ENCODE data around the gene RHO.

The RHO gene

DNA sequence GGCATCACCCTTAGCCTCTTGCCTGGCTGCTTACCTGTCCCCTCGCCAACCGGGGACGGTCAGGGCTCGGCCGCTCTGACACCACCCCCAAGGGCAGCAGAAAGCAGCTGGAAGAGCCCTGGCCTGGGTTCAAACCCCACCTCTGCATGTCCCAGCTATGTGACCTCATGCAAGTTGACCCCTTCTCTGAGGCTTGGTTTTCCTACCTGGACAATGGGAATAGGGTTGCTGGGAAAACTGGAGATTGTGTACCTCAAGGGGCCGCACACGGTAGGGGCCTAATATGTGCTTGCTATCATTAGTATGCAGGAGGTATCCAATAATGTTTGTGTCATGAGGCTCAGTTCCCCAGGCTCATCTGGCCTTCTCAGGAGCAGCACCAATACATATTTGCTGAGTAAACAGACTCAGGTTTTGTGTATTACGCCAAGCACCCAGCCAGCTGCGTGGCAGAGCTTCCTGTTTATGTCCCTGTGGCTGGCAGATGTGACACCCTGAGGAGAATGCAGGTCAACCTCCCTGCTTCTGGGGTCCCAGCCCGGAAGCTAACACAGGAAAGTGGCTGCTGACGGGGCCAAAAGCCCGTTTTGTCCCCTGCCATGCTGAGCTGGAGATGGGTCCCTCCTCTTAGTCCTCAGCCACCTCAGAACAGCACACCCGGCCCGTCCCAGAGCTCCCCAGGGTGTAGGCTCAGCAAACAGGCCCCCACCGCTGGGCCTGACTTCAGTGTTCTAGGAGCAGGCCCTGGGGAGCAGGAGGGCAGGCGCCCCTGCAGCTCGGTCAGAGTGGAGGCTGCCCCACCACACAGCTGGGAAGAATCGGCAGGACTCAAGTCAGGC is 48.3 kb downstream of the RHO start:
- H3K4me3 ChIP-seq (ENCODE audit: low read depth, low read length), result no peak overlapping the region

GRCh38 chr3:129577366-129577765 is 48.9 kb downstream of the RHO start:
- no peak overlapping the region for H3K4me3 ChIP-seq (ENCODE audit: low read depth, low read length)

DNA sequence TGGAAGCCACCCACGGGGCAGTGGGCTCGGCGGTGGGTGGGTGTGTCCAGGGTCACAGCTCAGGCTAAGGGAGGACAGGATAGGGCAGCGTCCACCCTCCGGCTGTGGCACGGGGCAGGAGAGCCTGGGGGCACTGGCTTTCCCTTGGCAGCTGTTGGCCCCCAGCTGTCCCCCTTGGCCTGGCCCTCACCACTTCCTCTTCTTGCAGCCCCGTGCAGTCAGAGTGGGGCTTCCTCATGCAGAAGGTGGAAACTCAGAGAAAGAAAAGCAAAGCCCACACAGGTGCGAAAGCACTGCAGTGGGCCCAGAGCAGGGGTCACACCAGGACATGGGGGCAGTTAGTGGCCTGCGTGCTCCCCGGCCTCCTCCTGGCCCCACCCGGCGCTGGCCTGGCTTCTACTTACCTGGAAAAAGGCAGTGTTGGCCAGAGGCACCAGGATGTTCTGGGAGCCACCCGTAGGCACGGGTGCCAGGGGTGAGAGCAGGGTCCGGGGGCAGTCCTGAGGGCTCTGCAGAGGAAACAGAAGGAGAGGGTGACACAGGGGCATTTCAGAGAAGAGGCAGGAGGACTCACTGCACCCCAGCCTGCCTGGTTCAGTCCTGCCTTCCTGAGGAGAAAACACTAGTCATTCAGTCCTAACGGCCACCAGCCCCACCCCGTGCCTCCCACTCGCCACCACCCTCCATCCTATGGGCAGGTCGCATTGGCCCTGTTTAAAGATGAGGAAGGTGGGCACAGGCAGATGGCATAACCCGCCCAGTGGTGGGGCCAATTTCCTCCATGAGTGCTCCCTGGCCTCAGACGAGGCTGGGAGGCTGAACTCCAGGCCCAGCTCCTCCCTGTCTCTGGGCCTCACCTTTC is 49.7 kb downstream of the RHO start:
- H3K4me3 ChIP-seq (ENCODE audit: low read depth, low read length), result no peak overlapping the region

DNA sequence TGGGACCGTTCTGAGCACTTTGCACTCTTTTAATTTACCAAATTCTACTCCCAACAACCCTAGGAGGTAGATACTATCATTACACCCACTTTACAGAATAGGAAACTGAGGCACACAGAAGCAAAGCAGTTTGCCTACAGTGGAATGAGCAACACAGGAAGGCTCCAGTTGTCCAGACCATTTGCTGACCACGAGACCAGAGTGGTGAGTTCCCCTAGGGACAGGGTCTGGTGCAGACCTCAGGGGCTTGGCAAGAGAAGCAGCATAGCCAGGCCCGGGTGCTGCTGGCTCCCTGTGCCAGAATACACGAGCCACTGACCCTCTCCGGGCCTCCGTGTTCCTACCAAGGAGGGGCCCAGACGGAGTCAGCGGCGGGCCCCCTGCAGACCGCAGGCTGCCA is 51.6 kb downstream of the RHO start:
- no peak overlapping the region for H3K4me3 ChIP-seq (ENCODE audit: low read depth, low read length)

DNA sequence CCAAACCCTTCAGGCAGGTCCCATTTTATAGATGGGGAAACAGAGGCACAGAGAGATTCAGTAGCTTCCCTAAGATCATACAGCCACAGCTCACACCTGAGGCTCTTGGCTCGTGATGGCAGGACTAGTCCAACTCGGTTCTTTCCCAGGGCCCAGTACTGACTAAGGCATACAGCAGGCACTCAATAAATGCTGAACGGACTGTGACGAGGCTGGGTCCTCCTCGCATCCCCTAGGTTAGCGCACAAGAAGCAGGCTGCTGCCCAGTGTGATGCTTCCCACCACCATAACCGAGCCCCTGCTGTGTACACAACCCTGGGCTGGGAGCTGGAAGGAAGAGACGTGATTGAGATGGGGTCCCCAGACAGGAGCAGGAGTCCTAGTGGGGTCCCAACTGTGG is 53.2 kb downstream of the RHO start:
- no peak overlapping the region for H3K4me3 ChIP-seq (ENCODE audit: low read depth, low read length)

DNA sequence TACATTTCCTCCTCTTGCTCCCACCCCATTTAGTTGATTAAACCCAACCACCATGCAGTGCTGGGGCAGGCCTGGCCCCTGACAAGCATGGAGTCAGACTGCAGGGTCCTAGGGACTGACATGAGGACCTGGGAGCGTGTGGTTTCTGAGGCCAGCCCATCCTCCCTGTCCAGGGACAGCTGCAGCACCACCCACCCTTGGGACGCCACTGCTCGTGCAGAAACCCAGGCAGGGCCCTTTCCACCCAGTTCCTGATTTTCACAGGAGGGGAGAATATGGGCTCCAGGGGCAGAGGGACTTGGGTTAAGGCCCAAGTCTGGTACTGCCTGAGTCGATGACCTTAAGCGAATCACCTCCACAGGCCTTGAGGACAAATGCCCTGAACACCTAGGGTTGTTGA is 54.4 kb downstream of the RHO start:
- H3K4me3 ChIP-seq (ENCODE audit: low read depth, low read length), result no peak overlapping the region

DNA sequence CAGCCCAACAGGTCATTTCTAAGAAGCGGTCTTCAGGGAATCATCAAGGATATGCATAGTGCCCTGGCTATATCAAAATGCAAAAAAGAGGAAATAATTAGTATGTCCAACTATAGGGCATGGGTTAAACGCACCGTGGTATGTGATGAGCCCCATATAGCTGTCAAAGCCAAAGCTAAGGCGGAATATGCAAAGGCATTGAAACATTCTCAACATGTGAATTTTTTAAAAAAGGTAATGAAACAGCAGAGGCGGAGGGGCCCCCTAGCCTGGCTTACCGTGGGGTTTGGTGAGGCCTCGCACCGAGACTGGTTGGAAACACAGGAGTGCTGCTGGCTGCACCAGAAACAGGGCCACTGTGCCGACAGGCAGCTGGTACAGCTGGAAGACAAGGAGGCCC is 54.9 kb downstream of the RHO start:
- H3K4me3 ChIP-seq (ENCODE audit: low read depth, low read length), result no peak overlapping the region

DNA sequence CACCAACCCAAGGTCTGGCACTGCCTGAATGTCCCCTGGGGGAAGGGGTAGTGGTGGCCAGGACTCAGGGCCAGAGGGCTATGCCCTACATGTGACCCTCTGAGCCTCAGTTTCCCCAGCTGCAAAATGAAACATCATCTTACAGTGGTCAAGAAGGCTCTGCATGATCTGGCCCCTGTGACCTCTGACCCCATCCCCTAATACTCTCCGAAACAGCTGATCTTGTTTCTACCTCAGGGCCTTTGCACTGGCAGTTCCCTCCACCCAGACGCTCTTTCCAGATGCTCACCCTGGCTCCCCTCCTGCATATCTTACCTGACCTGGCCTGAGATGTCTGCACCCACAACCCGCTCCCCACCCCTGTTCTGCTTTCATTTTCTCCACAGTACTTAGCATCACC is 56.2 kb downstream of the RHO start:
- no peak overlapping the region for H3K4me3 ChIP-seq (ENCODE audit: low read depth, low read length)

All from iPS-11a (cell line).